ENCODE data around the gene ASB17. TPM values are rescaled to one million over a fixed set of nuclear protein-coding genes. Genes with fewer than 3 reads are reported as not detected.

The ASB17 gene
- total RNA-seq, 1 experiment from 2014 or later = not detected

- Mint-ChIP-seq H3K27ac (no peak overlapping the region; a peak in 1 of 7 replicates), H3K4me3 (no peak overlapping the region)
Observed at GRCh38 chr1:75954586-75954985, 22.4 kb upstream of the ASB17 start.

More at GRCh38 chr1:75954586-75954985, 22.4 kb upstream of the ASB17 start:
- Histone ChIP-seq H2BK5ac (ENCODE audit: insufficient read length, low read length) (no peak overlapping the region), H3K14ac (ENCODE audit: insufficient read depth, low read length) (no peak overlapping the region), H2BK20ac (ENCODE audit: low read depth, low read length, poor library complexity, severe bottlenecking) (no peak overlapping the region), H3K23ac (ENCODE audit: insufficient read length, low read depth, low read length) (no peak overlapping the region), H3T11ph (ENCODE audit: low read length) (no peak overlapping the region), H4K8ac (replicated peaks; ENCODE audit: insufficient read length, low read depth, low read length) (no peak overlapping the region), H3K9ac (ENCODE audit: extremely low read depth, insufficient read length, low read length) (no peak overlapping the region), H4K20me1 (ENCODE audit: control insufficient read depth, insufficient read depth, insufficient read length) (no peaks in the 10 kb centered on the region), H3K27me3 (ENCODE audit: insufficient read depth, low read length) (no peaks in the 10 kb centered on the region), H3K56ac (ENCODE audit: insufficient read length, low read depth, low read length) (no peak overlapping the region), H3K4me2 (ENCODE audit: insufficient read depth, insufficient read length, low read length) (no peak overlapping the region), H3K9me3 (ENCODE audit: control insufficient read depth, low read depth, low read length) (no peaks in the 10 kb centered on the region), H3K23me2 (ENCODE audit: insufficient read length, low read depth, low read length, poor library complexity, severe bottlenecking) (no peaks in the 10 kb centered on the region), H4K91ac (ENCODE audit: insufficient read length, low read depth, low read length) (no peak overlapping the region), H3K27ac (ENCODE audit: insufficient read length, low read depth, low read length) (no peak overlapping the region), H2BK15ac (ENCODE audit: low read depth, low read length) (no peak overlapping the region), H3K4ac (ENCODE audit: low read depth, low read length) (no peak overlapping the region), H3K4me1 (ENCODE audit: insufficient read depth, low read length) (no peaks in the 10 kb centered on the region), H2AK5ac (ENCODE audit: insufficient read length, low read length) (no peak overlapping the region), H2BK120ac (ENCODE audit: low read depth, low read length, poor library complexity, severe bottlenecking) (no peak overlapping the region), H2BK12ac (ENCODE audit: insufficient read length, low read depth, low read length) (no peak overlapping the region), H2AFZ (ENCODE audit: low read length) (no peak overlapping the region), H3K79me2 (ENCODE audit: insufficient read depth, low read length) (no peaks in the 10 kb centered on the region), H4K5ac (ENCODE audit: insufficient read length, low read depth, low read length) (no peak overlapping the region), H3K79me1 (ENCODE audit: insufficient read depth, low read depth, low read length, poor library complexity, severe bottlenecking) (no peaks in the 10 kb centered on the region), H3K18ac (ENCODE audit: insufficient read length, low read depth, low read length) (no peak overlapping the region)
- no peak for DNase-seq
- Mint-ChIP-seq H3K4me1 (peaks cover 5 to 8% of the 10 kb centered on the region in 2 experiments), H3K9me3 (0 out of 5 replicates have a peak, but pooled peaks cover 0 to 2% of the 10 kb centered on the region in 2 experiments), H3K36me3 (ENCODE audit: insufficient read depth in 1 of 3, low read depth in 3 of 3) (no peaks in the 10 kb centered on the region), H3K27me3 (ENCODE audit: low read depth) (no peaks in the 10 kb centered on the region)
- TF ChIP-seq CTCF (conservative IDR thresholded peaks at IDR 0.05) = no peak

All from H9 (cell line).